ENCODE measurements around the gene BEND6. TPM values are rescaled to one million over a fixed set of nuclear protein-coding genes. Genes with fewer than 3 reads are reported as not detected.

Gene BEND6
- total RNA-seq, 1 experiment from 2014 or later = 8.0 TPM

DNA sequence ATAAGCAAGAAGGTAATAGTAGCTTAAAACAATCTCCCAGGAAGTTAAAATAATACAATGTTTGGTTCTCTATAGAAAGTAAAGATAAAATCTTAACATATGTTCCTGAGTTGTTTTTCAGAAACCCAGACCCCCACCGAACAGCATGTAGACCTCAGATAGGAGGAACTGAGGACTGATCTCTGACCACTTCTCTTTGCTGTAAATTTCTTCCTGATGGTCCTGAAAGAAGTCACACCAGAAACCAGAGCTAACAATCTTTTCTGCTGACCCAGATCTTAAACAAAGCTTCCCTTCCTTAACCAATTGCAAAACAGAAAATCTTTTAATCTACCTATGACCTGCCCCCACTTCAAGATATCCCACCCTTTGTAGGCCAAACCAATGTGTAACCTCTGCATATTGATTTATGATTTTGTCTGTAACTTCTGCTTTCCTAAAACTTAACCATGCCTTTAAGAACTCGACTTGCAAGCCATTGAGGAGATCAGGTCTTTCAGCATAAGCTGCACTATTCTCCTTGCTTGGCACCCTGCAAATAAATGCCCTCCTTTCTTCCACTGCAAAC lies 21.9 kb upstream of the BEND6 start:
- no peaks in the 10 kb centered on the region for H3K9me3 ChIP-seq (ENCODE audit: control insufficient read depth, insufficient read depth, low read depth, low read length)
- intact Hi-C loops (cut with micrococcal nuclease; ENCODE audit: unreplicated experiment) (no loop called here), in situ Hi-C loops (cut with HindIII; ENCODE audit: low pct_unique_long_range_greater_than_20kb, low sequenced_read_pairs) (no loop called here)
- H3K4me1 ChIP-seq (ENCODE audit: control insufficient read depth, insufficient read depth, low read length) = peaks cover 5% of the 10 kb centered on the region
- H3K27ac ChIP-seq (ENCODE audit: low read length) = no peak overlapping the region
- POLR2A ChIA-PET = no interaction called here
- no peaks in the 10 kb centered on the region for H3K36me3 ChIP-seq (ENCODE audit: control insufficient read depth, insufficient read depth, low read length)
- ATAC-seq = no peak
- CTCF ChIA-PET = no interaction called here
- H3K4me3 ChIP-seq (ENCODE audit: low read depth in 2 of 2, low read length in 2 of 2) = no peak overlapping the region
- BruUV-seq (replicated peaks) = no TSS peak
- H3K27me3 ChIP-seq (ENCODE audit: control insufficient read depth, insufficient read depth, low read length) = no peaks in the 10 kb centered on the region
- no peak for DNase-seq (ENCODE audit: low read depth, low spot score)
- TF ChIP-seq POLR2AphosphoS5 (IDR thresholded peaks at IDR 0.05; ENCODE audit: low read depth, low read length) (no peak), TCF7L2 (IDR thresholded peaks at IDR 0.05; ENCODE audit: low read depth, low read length) (no peak), SIN3A (IDR thresholded peaks at IDR 0.05; ENCODE audit: borderline replicate concordance, insufficient read depth, low read depth, low read length) (no peak)
- TF ChIP-seq, protein P1, sequence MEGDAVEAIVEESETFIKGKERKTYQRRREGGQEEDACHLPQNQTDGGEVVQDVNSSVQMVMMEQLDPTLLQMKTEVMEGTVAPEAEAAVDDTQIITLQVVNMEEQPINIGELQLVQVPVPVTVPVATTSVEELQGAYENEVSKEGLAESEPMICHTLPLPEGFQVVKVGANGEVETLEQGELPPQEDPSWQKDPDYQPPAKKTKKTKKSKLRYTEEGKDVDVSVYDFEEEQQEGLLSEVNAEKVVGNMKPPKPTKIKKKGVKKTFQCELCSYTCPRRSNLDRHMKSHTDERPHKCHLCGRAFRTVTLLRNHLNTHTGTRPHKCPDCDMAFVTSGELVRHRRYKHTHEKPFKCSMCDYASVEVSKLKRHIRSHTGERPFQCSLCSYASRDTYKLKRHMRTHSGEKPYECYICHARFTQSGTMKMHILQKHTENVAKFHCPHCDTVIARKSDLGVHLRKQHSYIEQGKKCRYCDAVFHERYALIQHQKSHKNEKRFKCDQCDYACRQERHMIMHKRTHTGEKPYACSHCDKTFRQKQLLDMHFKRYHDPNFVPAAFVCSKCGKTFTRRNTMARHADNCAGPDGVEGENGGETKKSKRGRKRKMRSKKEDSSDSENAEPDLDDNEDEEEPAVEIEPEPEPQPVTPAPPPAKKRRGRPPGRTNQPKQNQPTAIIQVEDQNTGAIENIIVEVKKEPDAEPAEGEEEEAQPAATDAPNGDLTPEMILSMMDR (IDR thresholded peaks at IDR 0.05) = no peak
- TF ChIP-seq, protein P2, sequence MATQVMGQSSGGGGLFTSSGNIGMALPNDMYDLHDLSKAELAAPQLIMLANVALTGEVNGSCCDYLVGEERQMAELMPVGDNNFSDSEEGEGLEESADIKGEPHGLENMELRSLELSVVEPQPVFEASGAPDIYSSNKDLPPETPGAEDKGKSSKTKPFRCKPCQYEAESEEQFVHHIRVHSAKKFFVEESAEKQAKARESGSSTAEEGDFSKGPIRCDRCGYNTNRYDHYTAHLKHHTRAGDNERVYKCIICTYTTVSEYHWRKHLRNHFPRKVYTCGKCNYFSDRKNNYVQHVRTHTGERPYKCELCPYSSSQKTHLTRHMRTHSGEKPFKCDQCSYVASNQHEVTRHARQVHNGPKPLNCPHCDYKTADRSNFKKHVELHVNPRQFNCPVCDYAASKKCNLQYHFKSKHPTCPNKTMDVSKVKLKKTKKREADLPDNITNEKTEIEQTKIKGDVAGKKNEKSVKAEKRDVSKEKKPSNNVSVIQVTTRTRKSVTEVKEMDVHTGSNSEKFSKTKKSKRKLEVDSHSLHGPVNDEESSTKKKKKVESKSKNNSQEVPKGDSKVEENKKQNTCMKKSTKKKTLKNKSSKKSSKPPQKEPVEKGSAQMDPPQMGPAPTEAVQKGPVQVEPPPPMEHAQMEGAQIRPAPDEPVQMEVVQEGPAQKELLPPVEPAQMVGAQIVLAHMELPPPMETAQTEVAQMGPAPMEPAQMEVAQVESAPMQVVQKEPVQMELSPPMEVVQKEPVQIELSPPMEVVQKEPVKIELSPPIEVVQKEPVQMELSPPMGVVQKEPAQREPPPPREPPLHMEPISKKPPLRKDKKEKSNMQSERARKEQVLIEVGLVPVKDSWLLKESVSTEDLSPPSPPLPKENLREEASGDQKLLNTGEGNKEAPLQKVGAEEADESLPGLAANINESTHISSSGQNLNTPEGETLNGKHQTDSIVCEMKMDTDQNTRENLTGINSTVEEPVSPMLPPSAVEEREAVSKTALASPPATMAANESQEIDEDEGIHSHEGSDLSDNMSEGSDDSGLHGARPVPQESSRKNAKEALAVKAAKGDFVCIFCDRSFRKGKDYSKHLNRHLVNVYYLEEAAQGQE (IDR thresholded peaks at IDR 0.05; ENCODE audit: insufficient read depth in 1 of 2, low read depth in 2 of 2, low read length in 1 of 2) = no peak

DNA sequence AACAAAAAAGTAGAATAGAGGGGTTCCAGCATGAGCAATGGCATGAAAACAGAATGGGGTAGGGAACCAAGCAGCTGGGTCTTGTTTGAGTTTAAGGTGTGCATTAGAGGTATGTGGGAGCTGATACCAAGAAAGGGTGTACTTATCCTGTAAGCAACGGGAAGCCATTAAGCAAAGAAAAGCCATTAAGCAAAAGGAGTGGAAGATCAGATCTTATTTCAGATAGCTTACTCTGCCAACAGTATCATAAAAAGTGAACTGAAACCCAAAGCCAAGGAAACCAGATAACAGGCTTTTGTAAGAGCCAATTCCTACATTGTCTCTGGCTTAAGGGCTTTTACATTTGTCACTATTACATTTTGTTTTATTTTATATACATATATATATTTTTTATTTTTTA lies 21.3 kb upstream of the BEND6 start:
- in situ Hi-C loops (cut with HindIII; ENCODE audit: low pct_unique_long_range_greater_than_20kb, low sequenced_read_pairs) = no loop called here
- H3K4me1 ChIP-seq (ENCODE audit: control insufficient read depth, insufficient read depth, low read length) = peaks cover 11% of the 10 kb centered on the region
- ATAC-seq = no peak
- intact Hi-C loops (cut with micrococcal nuclease; ENCODE audit: unreplicated experiment) = no loop called here
- H3K27ac ChIP-seq (ENCODE audit: low read length) = no peak overlapping the region
- H3K9me3 ChIP-seq (ENCODE audit: control insufficient read depth, insufficient read depth, low read depth, low read length) = no peaks in the 10 kb centered on the region
- no peaks in the 10 kb centered on the region for H3K27me3 ChIP-seq (ENCODE audit: control insufficient read depth, insufficient read depth, low read length)
- BruUV-seq (replicated peaks) = no TSS peak
- H3K4me3 ChIP-seq (ENCODE audit: low read depth in 2 of 2, low read length in 2 of 2) = no peak overlapping the region
- CTCF ChIA-PET = interaction anchor here (1.3 kb wide), 1 partner anchor 29 kb away, joined by 4 read pairs; no protein-coding TSS in a partner anchor
- TF ChIP-seq, protein P1 (IDR thresholded peaks at IDR 0.05) = no peak
- TF ChIP-seq POLR2AphosphoS5 (IDR thresholded peaks at IDR 0.05; ENCODE audit: low read depth, low read length) = no peak
- POLR2A ChIA-PET = no interaction called here
- no peaks in the 10 kb centered on the region for H3K36me3 ChIP-seq (ENCODE audit: control insufficient read depth, insufficient read depth, low read length)
- DNase-seq (ENCODE audit: low read depth, low spot score) = no peak
